GM10248 (cell line): ENCODE data around the gene CSNK1G1.

Source experiments
- CTCF ChIA-PET: fragments of 300-600 bp; sonication (Branson Sonifier 250); formaldehyde crosslinking; extraction: SDS; loops from one replicate; lab custom pipeline; 2021; ENCODE audit warnings: antibody characterized with exemption; lab: Yijun Ruan, JAX
- POLR2A ChIA-PET: fragments of 350-650 bp; sonication (Branson Sonifier 250); formaldehyde crosslinking; extraction: SDS; loops from one replicate; lab custom pipeline; 2020; ENCODE audit warnings: antibody characterized with exemption; lab: Yijun Ruan, JAX
- DNase-seq: peaks from one replicate; pipeline ENCODE4 v3.0.0; 2012; ENCODE audit errors: extremely low spot score
- TF ChIP-seq, protein P1 (sequence below): IDR thresholded peaks from 2 replicates; pipeline ENCODE4 v1.5.1; 2012; ENCODE audit warnings: mild to moderate bottlenecking, low read depth; ENCODE audit errors: extremely low read depth, missing control alignments, control extremely low read depth

Gene CSNK1G1

DNA sequence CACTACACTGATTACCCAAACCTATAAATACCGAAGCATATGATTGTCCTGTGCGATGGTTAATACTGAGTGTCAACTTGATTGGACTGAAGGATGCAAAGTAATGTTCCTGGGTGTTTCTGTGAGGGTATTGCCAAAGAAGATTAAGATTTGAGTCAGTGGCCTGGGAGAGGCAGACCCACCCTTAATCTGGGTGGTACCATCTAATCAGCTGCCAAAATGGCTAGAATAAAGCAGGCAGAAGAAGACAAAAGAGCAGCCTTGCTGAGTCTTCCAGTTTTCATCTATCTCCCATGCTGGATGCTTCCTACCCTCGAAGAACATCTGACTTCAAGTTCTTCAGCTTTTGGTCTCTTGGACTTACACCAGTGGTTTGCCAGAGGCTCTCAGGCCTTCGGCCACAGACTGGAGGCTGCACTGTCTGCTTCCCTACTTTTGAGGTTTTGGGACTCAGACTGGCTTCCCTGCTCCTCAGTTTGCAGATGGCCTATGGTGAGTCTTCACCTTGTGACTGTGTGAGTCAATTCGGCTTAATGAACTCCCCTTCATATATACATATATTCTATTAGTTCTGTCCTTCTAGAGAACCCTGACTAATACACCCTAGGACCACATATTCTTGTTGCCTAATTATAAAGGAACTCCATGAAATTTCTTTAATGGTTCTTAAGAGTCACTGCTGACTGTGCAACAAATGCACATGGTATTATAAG lies 31.7 kb downstream of the CSNK1G1 start:
- CTCF ChIA-PET, result interaction anchor here (1.1 to 1.9 kb wide), 5 partner anchors 9 to 27 kb away, joined by 3 to 10 read pairs (median 4); no protein-coding TSS in a partner anchor
- TF ChIP-seq, protein P1, sequence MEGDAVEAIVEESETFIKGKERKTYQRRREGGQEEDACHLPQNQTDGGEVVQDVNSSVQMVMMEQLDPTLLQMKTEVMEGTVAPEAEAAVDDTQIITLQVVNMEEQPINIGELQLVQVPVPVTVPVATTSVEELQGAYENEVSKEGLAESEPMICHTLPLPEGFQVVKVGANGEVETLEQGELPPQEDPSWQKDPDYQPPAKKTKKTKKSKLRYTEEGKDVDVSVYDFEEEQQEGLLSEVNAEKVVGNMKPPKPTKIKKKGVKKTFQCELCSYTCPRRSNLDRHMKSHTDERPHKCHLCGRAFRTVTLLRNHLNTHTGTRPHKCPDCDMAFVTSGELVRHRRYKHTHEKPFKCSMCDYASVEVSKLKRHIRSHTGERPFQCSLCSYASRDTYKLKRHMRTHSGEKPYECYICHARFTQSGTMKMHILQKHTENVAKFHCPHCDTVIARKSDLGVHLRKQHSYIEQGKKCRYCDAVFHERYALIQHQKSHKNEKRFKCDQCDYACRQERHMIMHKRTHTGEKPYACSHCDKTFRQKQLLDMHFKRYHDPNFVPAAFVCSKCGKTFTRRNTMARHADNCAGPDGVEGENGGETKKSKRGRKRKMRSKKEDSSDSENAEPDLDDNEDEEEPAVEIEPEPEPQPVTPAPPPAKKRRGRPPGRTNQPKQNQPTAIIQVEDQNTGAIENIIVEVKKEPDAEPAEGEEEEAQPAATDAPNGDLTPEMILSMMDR, result no peak
- POLR2A ChIA-PET, result no interaction called here
- no peak for DNase-seq

DNA sequence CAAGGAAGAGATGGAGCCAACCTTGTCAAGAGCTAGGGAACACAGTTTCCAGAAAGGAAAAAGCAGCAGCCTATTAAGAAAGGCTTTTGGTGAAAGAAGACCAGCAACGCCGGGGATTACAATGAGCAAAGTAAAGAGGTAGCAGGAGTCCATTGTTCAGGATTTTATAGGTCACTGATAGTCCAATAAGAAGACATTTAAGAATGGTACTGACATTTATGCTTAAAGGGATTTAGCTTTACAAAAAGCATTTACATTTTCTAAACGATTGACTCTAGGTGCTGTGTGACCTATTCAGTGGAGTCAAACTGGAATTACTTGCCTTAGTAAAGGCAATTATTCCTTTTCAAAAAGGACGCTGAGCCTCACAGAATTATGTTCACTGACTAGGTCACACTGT lies 40.8 kb downstream of the CSNK1G1 start:
- ChIA-PET POLR2A (no interaction called here), CTCF (interaction anchor here (1.5 to 2.0 kb wide), 2 partner anchors 10 to 14 kb away, joined by 4 to 10 read pairs; no protein-coding TSS in a partner anchor)
- no peak for DNase-seq
- TF ChIP-seq, protein P1, result no peak

DNA sequence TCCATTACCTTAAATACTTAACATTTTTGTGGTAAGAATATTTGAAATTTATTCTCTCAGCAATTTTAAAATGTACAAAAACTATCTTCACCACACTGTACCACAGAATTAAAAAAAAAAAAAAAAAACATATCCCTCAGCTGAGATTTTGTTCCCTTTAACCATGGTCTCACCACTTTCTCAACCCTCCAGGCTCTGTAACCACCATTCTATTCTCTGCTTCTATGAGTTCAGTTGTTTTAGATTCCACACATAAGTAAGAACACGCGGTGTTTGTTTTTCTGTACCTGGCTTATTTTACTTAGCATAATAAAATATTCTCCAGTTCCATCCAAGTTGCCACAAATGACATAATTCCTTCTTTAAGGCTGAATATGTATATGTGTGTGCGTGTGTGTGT lies 41.5 kb downstream of the CSNK1G1 start:
- DNase-seq, result no peak

DNA sequence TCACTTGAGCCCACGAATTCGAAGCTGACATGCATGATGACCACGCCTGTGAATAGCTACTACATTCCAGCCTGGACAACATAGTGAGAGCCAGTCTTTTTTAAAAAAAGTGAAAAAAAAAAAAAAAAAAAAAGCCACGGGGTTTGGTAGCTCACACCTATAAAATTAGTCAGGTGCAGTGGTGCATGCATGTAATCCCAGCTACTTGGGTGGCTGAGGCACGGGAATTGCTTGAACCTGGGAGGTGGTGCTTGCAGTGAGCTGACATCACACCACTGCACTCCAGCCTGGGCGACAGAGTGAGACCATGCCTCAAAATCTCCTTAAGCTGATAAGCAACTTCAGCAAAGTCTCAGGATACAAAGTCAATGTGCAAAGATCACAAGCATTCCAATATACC lies 44.4 kb downstream of the CSNK1G1 start:
- TF ChIP-seq, protein P1, result no peak
- POLR2A ChIA-PET, result no interaction called here
- CTCF ChIA-PET, result no interaction called here
- DNase-seq, result no peak

More for the DNA sequence above, 41.5 kb downstream of the CSNK1G1 start:
- TF ChIP-seq, protein P1, result no peak
- ChIA-PET POLR2A (no interaction called here), CTCF (no interaction called here)

DNA sequence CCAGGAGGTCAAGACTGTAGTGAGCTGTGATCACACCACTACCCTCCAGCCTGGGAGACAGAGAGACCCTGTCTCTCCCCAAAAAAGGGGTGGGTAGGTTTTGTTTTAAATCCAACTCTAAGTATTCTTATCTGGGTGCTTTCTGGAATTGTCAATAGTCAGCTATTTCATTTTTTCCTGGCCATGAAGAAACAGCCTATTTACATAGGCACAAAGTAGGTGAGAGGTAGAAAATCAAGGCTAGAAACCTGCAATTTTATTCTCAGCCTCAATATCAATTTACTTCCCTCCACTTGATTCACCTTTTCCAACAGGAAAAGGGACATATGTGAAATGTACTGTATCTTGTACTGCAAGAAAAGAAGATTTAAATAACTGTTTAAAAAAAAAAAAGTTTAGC lies 45.9 kb downstream of the CSNK1G1 start:
- ChIA-PET CTCF (interaction anchor here (1.2 kb wide), 1 partner anchor 13 kb away, joined by 3 read pairs; no protein-coding TSS in a partner anchor), POLR2A (no interaction called here)
- DNase-seq, result no peak
- TF ChIP-seq, protein P1, result no peak

DNA sequence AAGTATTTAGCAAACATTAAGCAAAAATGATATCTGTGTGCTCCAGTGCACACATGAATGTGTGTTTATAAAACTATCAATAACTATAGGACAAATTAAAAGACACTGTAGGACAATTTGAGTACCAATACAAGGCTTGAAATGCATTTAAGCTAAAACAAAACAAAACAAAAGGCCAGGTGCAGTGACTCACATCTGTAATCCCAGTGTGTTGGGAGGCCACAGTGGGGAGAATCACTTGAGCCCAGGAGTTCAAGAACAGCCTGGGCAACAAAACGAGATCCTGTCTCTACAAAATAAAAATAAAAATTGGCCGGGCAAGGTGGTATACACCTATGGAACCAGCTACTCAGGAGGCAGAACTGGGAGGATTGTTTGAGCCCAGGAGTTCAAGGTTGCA lies 50.7 kb downstream of the CSNK1G1 start:
- TF ChIP-seq, protein P1, result no peak
- ChIA-PET POLR2A (no interaction called here), CTCF (no interaction called here)
- DNase-seq, result no peak
